CD14-positive monocyte (primary cell): ENCODE measurements around the gene TMEM30A. TPM values are rescaled to one million over a fixed set of nuclear protein-coding genes. Genes with fewer than 3 reads are reported as not detected.

Experiments
- DNase-seq, 3 donors: peaks; one replicate each; pipeline ENCODE4 v3.0.0-alpha.2; 2011 to 2022
- H2AFZ ChIP-seq: 2 replicates; pipeline ENCODE4 v1.6.0; 2012; ENCODE audit warnings: mild to moderate bottlenecking, low read depth, low read length, inconsistent platforms; ENCODE audit not compliant: insufficient read depth, poor library complexity, severe bottlenecking
- H3K27ac ChIP-seq, 2 donors: 1 replicate in 1 of 2; 2 replicates in 1 of 2; pipeline ENCODE4 v1.5.1; 2012 to 2013; ENCODE audit warnings: low read length in 2 of 2, control low read depth in 1 of 2, inconsistent platforms in 1 of 2, low read depth in 1 of 2, mild to moderate bottlenecking in 1 of 2
- H3K27me3 ChIP-seq, 2 donors: one replicate each; pipeline versions ENCODE4 v1.6.0 to v1.6.1; 2011 to 2013; ENCODE audit warnings: low read length in 2 of 2; ENCODE audit not compliant: control insufficient read depth in 2 of 2, insufficient read depth in 2 of 2
- H3K36me3 ChIP-seq, 2 donors: replicated peaks in 1 of 2; 1 replicate in 1 of 2; 2 replicates in 1 of 2; pipeline versions ENCODE4 v1.5.1 to v1.6.1; 2012 to 2013; ENCODE audit warnings: low read length in 2 of 2, control low read depth in 1 of 2, inconsistent platforms in 1 of 2, mild to moderate bottlenecking in 1 of 2; ENCODE audit not compliant: insufficient read depth in 2 of 2, control insufficient read depth in 1 of 2
- H3K4me1 ChIP-seq, 2 donors: 1 replicate in 1 of 2; 2 replicates in 1 of 2; pipeline versions ENCODE4 v1.5.1 to v1.6.1; 2012 to 2013; ENCODE audit warnings: low read length in 2 of 2, control low read depth in 1 of 2, inconsistent platforms in 1 of 2, mild to moderate bottlenecking in 1 of 2, moderate library complexity in 1 of 2; ENCODE audit not compliant: insufficient read depth in 2 of 2, control insufficient read depth in 1 of 2
- H3K4me2 ChIP-seq: replicated peaks from 2 replicates; pipeline ENCODE3; 2012; ENCODE audit warnings: low read length, moderate library complexity, mild to moderate bottlenecking; ENCODE audit not compliant: poor library complexity, severe bottlenecking; ENCODE audit errors: extremely low read depth
- H3K4me3 ChIP-seq, 3 experiments: fragments of 200-600 bp in 1 of 3; sonication (generic) in 1 of 3; replicated peaks in 1 of 3; 1 replicate in 2 of 3; 2 replicates in 1 of 3; pipeline ENCODE4 v1.5.1; 2011 to 2013; ENCODE audit warnings: low read length in 3 of 3, mild to moderate bottlenecking in 3 of 3, control low read depth in 2 of 3, low read depth in 2 of 3, inconsistent platforms in 1 of 3, moderate library complexity in 1 of 3
- H3K79me2 ChIP-seq: 2 replicates; pipeline ENCODE4 v1.6.0; 2012; ENCODE audit warnings: mild to moderate bottlenecking, control low read depth, inconsistent platforms, low read length, moderate library complexity; ENCODE audit not compliant: insufficient read depth
- H3K9ac ChIP-seq: 2 replicates; pipeline ENCODE4 v1.6.0; 2017; ENCODE audit warnings: low read length, mild to moderate bottlenecking; ENCODE audit not compliant: insufficient read depth, poor library complexity, severe bottlenecking
- H3K9me3 ChIP-seq, 2 donors: replicated peaks in 1 of 2; 1 replicate in 1 of 2; 2 replicates in 1 of 2; pipeline versions ENCODE4 v1.5.1 to v1.6.1; 2012 to 2013; ENCODE audit warnings: low read length in 2 of 2, control low read depth in 1 of 2; ENCODE audit not compliant: control insufficient read depth in 1 of 2, insufficient read depth in 1 of 2
- H4K20me1 ChIP-seq: 2 replicates; pipeline ENCODE4 v1.6.0; 2012; ENCODE audit warnings: mild to moderate bottlenecking, low read length, control low read depth, moderate library complexity; ENCODE audit not compliant: insufficient read depth
- H3K27ac Mint-ChIP-seq, 7 donors: one replicate each; pipeline ENCODE4 v1.8.0; 2020; ENCODE audit warnings: mild to moderate bottlenecking in 7 of 7, mixed read lengths in 7 of 7, moderate library complexity in 6 of 7, inconsistent platforms in 2 of 7
- H3K27me3 Mint-ChIP-seq, 3 donors: one replicate each; pipeline ENCODE4 v1.8.0; 2021 to 2022; ENCODE audit warnings: low read depth in 3 of 3, mild to moderate bottlenecking in 3 of 3, mixed read lengths in 3 of 3, moderate library complexity in 3 of 3, inconsistent platforms in 1 of 3
- H3K36me3 Mint-ChIP-seq, 2 donors: one replicate each; pipeline ENCODE4 v1.8.0; 2020; ENCODE audit warnings: mixed read lengths in 2 of 2, inconsistent platforms in 1 of 2, mild to moderate bottlenecking in 1 of 2
- H3K4me1 Mint-ChIP-seq: one replicate; pipeline ENCODE4 v1.8.0; 2020; ENCODE audit warnings: mild to moderate bottlenecking, mixed read lengths
- H3K4me3 Mint-ChIP-seq, 2 donors: one replicate each; pipeline ENCODE4 v1.8.0; 2020; ENCODE audit warnings: mild to moderate bottlenecking in 2 of 2, mixed read lengths in 2 of 2, moderate library complexity in 1 of 2
- H3K9me3 Mint-ChIP-seq, 7 donors: one replicate each; pipeline ENCODE4 v1.8.0; 2020 to 2022; ENCODE audit warnings: mixed read lengths in 7 of 7, mild to moderate bottlenecking in 6 of 7, moderate library complexity in 6 of 7, inconsistent platforms in 2 of 7
- CTCF ChIP-seq: fragments of 200-600 bp; IDR thresholded peaks from one replicate; pipeline ENCODE4 v1.8.0; 2022; ENCODE audit warnings: antibody characterized with exemption, mild to moderate bottlenecking
- WGBS: methylation state at CpG from one replicate; pipeline ENCODE4 v1.1.5; 2013; ENCODE audit warnings: missing lambda C conversion rate; ENCODE audit not compliant: insufficient coverage; 5-methylcytosine and 5-hydroxymethylcytosine counted together
- intact Hi-C, 2 donors: fragments of 100-400 bp; cut with micrococcal nuclease; formaldehyde crosslinking; loops; one replicate each; pipeline versions ENCODE4 v1.15.0 to v1.15.1; 2023
- polyA plus RNA-seq, 3 donors: library from polyadenylated mRNA; depleted of rRNA in 1 of 3; unstranded in 2 of 3; stranded (reverse) in 1 of 3; fragments of 300-500 nt in 2 of 3; fragments of >200 nt in 1 of 3; fragmentation: Illumina TruSeq in 2 of 3; gene quantifications; 1 replicate in 2 of 3; 2 replicates in 1 of 3; pipeline ENCODE4 v1.2.3, GENCODE V29; 2012 to 2021

TMEM30A gene
- polyA plus RNA-seq, 3 donors = 12.2 to 101 (median 70.6) TPM

GRCh38 chr6:75243333-75244062, 41.1 kb downstream of the TMEM30A start, which contains the start of gene COX7A2:
Gene COX7A2, minus strand, starts transcription at chr6:75243801. Its CDS starts 67 bp downstream, at chr6:75243734.
- Histone ChIP-seq H3K4me1 (peaks cover 7% of the 10 kb centered on the region in 2 donors), H4K20me1 (peaks cover 18% of the 10 kb centered on the region), H3K27me3 (peaks cover 8 to 22% of the 10 kb centered on the region in 2 donors), H3K27ac (peak within 1 kb of the TSS; percentile 96 to 99), H3K36me3 (peaks cover 23 to 32% of the 10 kb centered on the region in 2 donors), H3K4me3 (peak within 1 kb of the TSS; percentile 85 to 94 (median 92)), H3K9ac (peak within 1 kb of the TSS; percentile 82), H3K4me2 (peak within 1 kb of the TSS; percentile 68), H3K79me2 (peaks cover 26% of the 10 kb centered on the region), H3K9me3 (no peaks in the 10 kb centered on the region), H2AFZ (peak within 1 kb of the TSS; percentile 97)
- peaks cover 0 to 4% (median 0%) of the 10 kb centered on the region in 7 donors for H3K9me3 Mint-ChIP-seq
- intact Hi-C loops = no loop called here
- H3K4me3 Mint-ChIP-seq = peak within 1 kb of the TSS; percentile 90 to 99
- peak within 1 kb of the TSS; percentile 98 to 100 (median 100) for H3K27ac Mint-ChIP-seq
- no peak for TF ChIP-seq CTCF
- peaks cover 25% of the 10 kb centered on the region in 2 donors for H3K36me3 Mint-ChIP-seq
- DNase-seq = peak; percentile 89 to 93 (median 91)
- 0% methylated on average over 26 of the region's 36 CpGs for WGBS
- peaks cover 8 to 26% (median 17%) of the 10 kb centered on the region in 3 donors for H3K27me3 Mint-ChIP-seq
- peaks cover 14% of the 10 kb centered on the region for H3K4me1 Mint-ChIP-seq

- Histone ChIP-seq H3K27me3 (no peaks in the 10 kb centered on the region), H3K27ac (no peak overlapping the region), H3K36me3 (peaks cover 36 to 56% of the 10 kb centered on the region in 2 donors), H3K9me3 (no peaks in the 10 kb centered on the region), H3K4me3 (no peak overlapping the region), H4K20me1 (peaks cover 18% of the 10 kb centered on the region), H3K4me1 (no peaks in the 10 kb centered on the region), H3K4me2 (no peak overlapping the region), H3K9ac (no peak overlapping the region), H2AFZ (no peak overlapping the region), H3K79me2 (peaks cover 11% of the 10 kb centered on the region)
- DNase-seq = no peak
- Mint-ChIP-seq H3K27me3 (peaks cover 0 to 2% (median 0%) of the 10 kb centered on the region in 3 donors), H3K27ac (no peak overlapping the region), H3K36me3 (peaks cover 39 to 44% of the 10 kb centered on the region in 2 donors), H3K4me3 (no peak overlapping the region), H3K9me3 (no peaks in the 10 kb centered on the region), H3K4me1 (peaks cover 3% of the 10 kb centered on the region)
- TF ChIP-seq CTCF = no peak
- intact Hi-C loops = no loop called here
- WGBS = 100% methylated on average over 1 of the region's 4 CpGs
Observed at GRCh38 chr6:75236630-75237029, 48.0 kb downstream of the TMEM30A start.
